ENCODE results near the gene SCRN1. TPM values are rescaled to one million over a fixed set of nuclear protein-coding genes. Genes with fewer than 3 reads are reported as not detected.

Gene SCRN1
- total and polyA plus RNA-seq, 2 of the 13 experiments (the other 11 are each of a cell fraction or from before 2014, with no cell fraction given) = 43.2 to 49.8 TPM

- TF ChIP-seq ZNF451 (CRISPR knock-in tag; IDR thresholded peaks at IDR 0.05) (no peak), TFE3 (CRISPR knock-in tag; IDR thresholded peaks at IDR 0.05) (no peak), EP300 (IDR thresholded peaks at IDR 0.05; ENCODE audit: low read depth in 2 of 2, low read length in 2 of 2) (no peak), EP300 (CRISPR knock-in tag; IDR thresholded peaks at IDR 0.05; ENCODE audit: borderline replicate concordance) (no peak)
- Histone ChIP-seq H2AFZ (ENCODE audit: low read length) (no peak overlapping the region), H3K27ac (ENCODE audit: extremely low read length, insufficient read depth, low read length) (no peak overlapping the region), H3K4me1 (ENCODE audit: insufficient read depth, low read length) (peaks cover 27% of the 10 kb centered on the region), H3K4me2 (ENCODE audit: low read depth, low read length) (no peak overlapping the region), H3K36me3 (replicated peaks in 1 of 2; ENCODE audit: control insufficient read depth in 1 of 2, insufficient read depth in 2 of 2, low read length in 2 of 2) (peaks cover 0 to 24% of the 10 kb centered on the region in 2 experiments; a peak in 3 of 5 replicates), H3K9me3 (ENCODE audit: low read length) (no peaks in the 10 kb centered on the region), H3K4me3 (replicated peaks in 1 of 3; ENCODE audit: insufficient read depth in 1 of 3, low read depth in 2 of 3, low read length in 3 of 3) (no peak overlapping the region), H3K79me2 (ENCODE audit: insufficient read depth, low read length) (peaks cover 29% of the 10 kb centered on the region), H3K27me3 (ENCODE audit: control insufficient read depth in 1 of 2, insufficient read depth in 2 of 2, low read length in 2 of 2) (no peaks in the 10 kb centered on the region), H4K20me1 (ENCODE audit: insufficient read depth, low read length) (no peaks in the 10 kb centered on the region), H3K9ac (ENCODE audit: insufficient read depth, low read depth, low read length) (no peak overlapping the region)
- FAIRE-seq (no peak), ATAC-seq (no peak), DNase-seq (ENCODE audit: low spot score) (no peak)
- intact Hi-C loops (cut with micrococcal nuclease; ENCODE audit: unreplicated experiment) = no loop called here
- ChIA-PET CTCF (ENCODE audit: low intra/inter-chr PET ratio, low total read pairs) (no interaction called here), POLR2A (no interaction called here)
- BruUV-seq (replicated peaks) = no TSS peak
- in situ Hi-C loops (cut with HindIII; ENCODE audit: extremely low pct_ligation_motif_present, low pct_unique_long_range_greater_than_20kb) = no loop called here
- WGBS (ENCODE audit: low lambda C conversion rate) = 100% methylated on average over 1 of the region's 1 CpG
Observed at GRCh38 chr7:30019960-30020359, 30.4 kb upstream of the SCRN1 start.

DNA sequence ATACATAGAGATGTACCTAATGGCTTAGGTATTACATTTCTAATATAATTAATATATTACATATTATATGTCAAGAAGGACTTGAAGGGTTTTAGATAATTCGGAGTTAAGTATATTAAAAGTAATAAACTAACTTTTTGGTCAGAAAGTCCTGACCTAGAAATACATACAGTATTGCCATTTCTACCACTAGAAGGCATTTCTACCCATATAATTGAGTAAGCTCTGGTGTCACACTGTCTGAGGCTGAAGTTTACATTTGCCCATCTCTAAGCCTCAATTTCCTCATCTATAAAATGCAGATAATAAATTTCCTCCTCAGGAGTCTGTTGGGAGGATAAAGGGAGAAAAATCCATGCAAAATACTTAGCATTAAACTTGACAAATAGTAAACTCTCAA, 29.8 kb upstream of the SCRN1 start:
- ATAC-seq = no peak
- ChIA-PET POLR2A (no interaction called here), CTCF (ENCODE audit: low intra/inter-chr PET ratio, low total read pairs) (no interaction called here)
- H3K27ac ChIP-seq (ENCODE audit: extremely low read length, insufficient read depth, low read length) = no peak overlapping the region
- no TSS peak for BruUV-seq (replicated peaks)
- H3K79me2 ChIP-seq (ENCODE audit: insufficient read depth, low read length) = peaks cover 24% of the 10 kb centered on the region
- H3K9me3 ChIP-seq (ENCODE audit: low read length) = no peaks in the 10 kb centered on the region
- intact Hi-C loops (cut with micrococcal nuclease; ENCODE audit: unreplicated experiment) = no loop called here
- no peak overlapping the region for H3K4me3 ChIP-seq (replicated peaks in 1 of 3; ENCODE audit: insufficient read depth in 1 of 3, low read depth in 2 of 3, low read length in 3 of 3)
- H4K20me1 ChIP-seq (ENCODE audit: insufficient read depth, low read length) = no peaks in the 10 kb centered on the region
- H3K9ac ChIP-seq (ENCODE audit: insufficient read depth, low read depth, low read length) = no peak overlapping the region
- peaks cover 21% of the 10 kb centered on the region for H3K4me1 ChIP-seq (ENCODE audit: insufficient read depth, low read length)
- peak; percentile 11; the same call in 1 of the 2 replicates for TF ChIP-seq STAG1 (CRISPR knock-in tag; IDR thresholded peaks at IDR 0.05)
- TF ChIP-seq, protein P1, sequence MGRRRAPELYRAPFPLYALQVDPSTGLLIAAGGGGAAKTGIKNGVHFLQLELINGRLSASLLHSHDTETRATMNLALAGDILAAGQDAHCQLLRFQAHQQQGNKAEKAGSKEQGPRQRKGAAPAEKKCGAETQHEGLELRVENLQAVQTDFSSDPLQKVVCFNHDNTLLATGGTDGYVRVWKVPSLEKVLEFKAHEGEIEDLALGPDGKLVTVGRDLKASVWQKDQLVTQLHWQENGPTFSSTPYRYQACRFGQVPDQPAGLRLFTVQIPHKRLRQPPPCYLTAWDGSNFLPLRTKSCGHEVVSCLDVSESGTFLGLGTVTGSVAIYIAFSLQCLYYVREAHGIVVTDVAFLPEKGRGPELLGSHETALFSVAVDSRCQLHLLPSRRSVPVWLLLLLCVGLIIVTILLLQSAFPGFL (CRISPR knock-in tag; IDR thresholded peaks at IDR 0.05) = no peak
- WGBS (ENCODE audit: low lambda C conversion rate) = 93% methylated on average over 1 of the region's 1 CpG
- H2AFZ ChIP-seq (ENCODE audit: low read length) = no peak overlapping the region
- H3K36me3 ChIP-seq (replicated peaks in 1 of 2; ENCODE audit: control insufficient read depth in 1 of 2, insufficient read depth in 2 of 2, low read length in 2 of 2) = peaks cover 0 to 24% of the 10 kb centered on the region in 2 experiments; a peak in 3 of 5 replicates
- H3K4me2 ChIP-seq (ENCODE audit: low read depth, low read length) = no peak overlapping the region
- FAIRE-seq = no peak
- in situ Hi-C loops (cut with HindIII; ENCODE audit: extremely low pct_ligation_motif_present, low pct_unique_long_range_greater_than_20kb) = no loop called here
- no peaks in the 10 kb centered on the region for H3K27me3 ChIP-seq (ENCODE audit: control insufficient read depth in 1 of 2, insufficient read depth in 2 of 2, low read length in 2 of 2)
- no peak for DNase-seq (ENCODE audit: low spot score)

Measured in HepG2 (cell line).